Lung (tissue), 12 donors: ENCODE data around the gene RUVBL2. TPM values are rescaled to one million over a fixed set of nuclear protein-coding genes. Genes with fewer than 3 reads are reported as not detected.

ENCODE experiments used
- ATAC-seq: fragments of 200-7000 bp; cut with Tn5 transposase; one replicate; pipeline ENCODE4 v1.9.1; 2020; ENCODE audit warnings: moderate number of reproducible peaks; ENCODE audit not compliant: insufficient read depth, low FRiP score
- DNase-seq, 3 donors: peaks; one replicate each; pipeline ENCODE4 v3.0.0-alpha.2; 2013 to 2017
- H3K27ac ChIP-seq, 2 donors: one replicate each; pipeline ENCODE4 v1.5.1; 2013; ENCODE audit warnings: mild to moderate bottlenecking in 2 of 2, moderate library complexity in 2 of 2, control low read depth in 1 of 2, inconsistent platforms in 1 of 2, low read depth in 1 of 2, low read length in 1 of 2
- H3K27me3 ChIP-seq, 3 donors: one replicate each; pipeline ENCODE4 v1.5.1; 2013; ENCODE audit warnings: low read length in 2 of 3; ENCODE audit not compliant: control insufficient read depth in 3 of 3, insufficient read depth in 3 of 3
- H3K36me3 ChIP-seq, 4 donors: one replicate each; pipeline ENCODE4 v1.5.1; 2013; ENCODE audit warnings: low read length in 4 of 4, mild to moderate bottlenecking in 1 of 4, moderate library complexity in 1 of 4; ENCODE audit not compliant: control insufficient read depth in 4 of 4, insufficient read depth in 4 of 4
- H3K4me1 ChIP-seq, 5 donors: one replicate each; pipeline ENCODE4 v1.5.1; 2013; ENCODE audit warnings: low read length in 5 of 5, mild to moderate bottlenecking in 2 of 5, moderate library complexity in 1 of 5; ENCODE audit not compliant: control insufficient read depth in 5 of 5, insufficient read depth in 5 of 5
- H3K4me3 ChIP-seq: one replicate; pipeline ENCODE4 v1.5.1; 2013; ENCODE audit warnings: mild to moderate bottlenecking, control low read depth, moderate library complexity
- H3K9ac ChIP-seq, 2 donors: one replicate each; pipeline ENCODE4 v1.5.1; 2013; ENCODE audit warnings: low read length in 2 of 2, control low read depth in 1 of 2; ENCODE audit not compliant: insufficient read depth in 1 of 2
- H3K9me3 ChIP-seq, 4 donors: one replicate each; pipeline ENCODE4 v1.5.1; 2013; ENCODE audit warnings: low read length in 3 of 4, mild to moderate bottlenecking in 1 of 4, moderate library complexity in 1 of 4; ENCODE audit not compliant: control insufficient read depth in 4 of 4, insufficient read depth in 3 of 4
- CTCF ChIP-seq: IDR thresholded peaks from 2 replicates; pipeline ENCODE4 v1.5.1; 2012; ENCODE audit warnings: mild to moderate bottlenecking; ENCODE audit errors: control extremely low read depth, extremely low read depth
- WGBS, 2 donors: extraction: QIAGEN DNeasy Blood & Tissue Kit; methylation state at CpG; one replicate each; pipeline ENCODE4 v1.1.7; 2013; 5-methylcytosine and 5-hydroxymethylcytosine counted together
- polyA plus RNA-seq, 2 donors: library from polyadenylated mRNA; stranded (reverse); fragments of 200-250 nt; gene quantifications; one replicate each; pipeline ENCODE4 v1.2.1, GENCODE V29; 2013
- total RNA-seq, 2 donors: library from RNA; depleted of rRNA in 1 of 2; stranded (reverse); fragments of >200 nt in 1 of 2; gene quantifications; one replicate each; pipeline ENCODE4 v1.2.1, GENCODE V29; 2014 to 2021
- donor health status: control.
- donor health status: control.
- donor health status: Bipolar disorder and iron deficiency.
- donor health status: healthy.
- donor health status: DM: yes; HTN: yes; CAD: no.

RUVBL2 gene
- total and polyA plus RNA-seq, 4 donors: 80.7 to 112 (median 96.8) TPM

GRCh38 chr19:48950830-48951519, 42.7 kb upstream of the RUVBL2 start:
- no peak for ATAC-seq

GRCh38 chr19:48953141-48953540, 40.5 kb upstream of the RUVBL2 start:
- H3K9me3 ChIP-seq: no peaks in the 10 kb centered on the region
- no peak for ATAC-seq
- no peak overlapping the region for H3K4me3 ChIP-seq
- H3K36me3 ChIP-seq: peaks cover 0 to 4% (median under 1%) of the 10 kb centered on the region in 4 donors
- H3K27me3 ChIP-seq: no peaks in the 10 kb centered on the region
- no peak for TF ChIP-seq CTCF
- H3K4me1 ChIP-seq: peaks cover 0 to 9% (median 6%) of the 10 kb centered on the region in 5 donors
- no peak overlapping the region for H3K9ac ChIP-seq
- H3K27ac ChIP-seq: no peak overlapping the region
- DNase-seq: no peak
- 77 to 78% methylated on average over 4 of the region's 4 CpGs for WGBS, 2 donors

More at GRCh38 chr19:48950830-48951519, 42.7 kb upstream of the RUVBL2 start:
- no peak overlapping the region for H3K27ac ChIP-seq
- H3K4me1 ChIP-seq: peaks cover 0 to 9% (median 6%) of the 10 kb centered on the region in 5 donors
- TF ChIP-seq CTCF: no peak
- H3K9ac ChIP-seq: no peak overlapping the region
- no peaks in the 10 kb centered on the region for H3K9me3 ChIP-seq
- WGBS, 2 donors: 54 to 69% methylated on average over 9 of the region's 9 CpGs
- H3K27me3 ChIP-seq: no peaks in the 10 kb centered on the region
- no peak overlapping the region for H3K4me3 ChIP-seq
- no peaks in the 10 kb centered on the region for H3K36me3 ChIP-seq
- DNase-seq: no peak

GRCh38 chr19:48953990-48954594, 39.6 kb upstream of the RUVBL2 start:
- no peaks in the 10 kb centered on the region for H3K27me3 ChIP-seq
- peaks cover 0 to 9% (median 7%) of the 10 kb centered on the region in 5 donors for H3K4me1 ChIP-seq
- no peak overlapping the region for H3K4me3 ChIP-seq
- WGBS, 2 donors: 60 to 64% methylated on average over 11 of the region's 11 CpGs
- peak overlapping the region; percentile 66 to 73 for H3K27ac ChIP-seq
- no peak for TF ChIP-seq CTCF
- ATAC-seq (no peak), DNase-seq (no peak)
- no peaks in the 10 kb centered on the region for H3K9me3 ChIP-seq
- peaks cover 0 to 4% (median under 1%) of the 10 kb centered on the region in 4 donors for H3K36me3 ChIP-seq
- H3K9ac ChIP-seq: no peak overlapping the region
